Caco-2 (cell line): ENCODE data around the gene PARD3. TPM values are rescaled to one million over a fixed set of nuclear protein-coding genes. Genes with fewer than 3 reads are reported as not detected.

ENCODE experiments used
- BruUV-seq: library from RNA; stranded (reverse); fragments of 400-500 nt; replicated peaks from 2 replicates; lab custom pipeline; 2021; lab: Mats Ljungman, UMichigan
- CTCF ChIA-PET: fragments of 300-600 bp; sonication (Branson Sonifier 250); formaldehyde crosslinking; loops from one replicate; lab custom pipeline; 2022; ENCODE audit warnings: antibody characterized with exemption; lab: Charles Lee
- POLR2A ChIA-PET: fragments of 300-600 bp; sonication (Branson Sonifier 250); formaldehyde crosslinking; loops from one replicate; lab custom pipeline; 2022; ENCODE audit warnings: antibody characterized with exemption; lab: Charles Lee
- DNase-seq, 2 experiments: peaks; one replicate each; pipeline versions ENCODE4 v3.0.0 to v3.0.0-alpha.2; 2020 to 2022
- H3K27me3 ChIP-seq: replicated peaks from 2 replicates; pipeline ENCODE4 v1.6.0; 2011; ENCODE audit warnings: low read length; ENCODE audit not compliant: control insufficient read depth, insufficient read depth
- H3K36me3 ChIP-seq: 2 replicates; pipeline ENCODE4 v1.5.1; 2011; ENCODE audit warnings: low read length; ENCODE audit not compliant: control insufficient read depth, insufficient read depth
- H3K4me1 ChIP-seq: fragments of 250-450 bp; sonication (Bioruptor Pico); 2 replicates; pipeline ENCODE4 v1.5.1; 2020; ENCODE audit warnings: mild to moderate bottlenecking
- H3K4me3 ChIP-seq: 2 replicates; pipeline ENCODE4 v1.5.1; 2011; ENCODE audit warnings: low read depth, mild to moderate bottlenecking, control low read depth, low read length
- H3K9me3 ChIP-seq: fragments of 250-450 bp; sonication (Bioruptor Pico); 2 replicates; pipeline ENCODE4 v1.5.1; 2020; ENCODE audit warnings: mild to moderate bottlenecking, moderate library complexity
- H3K27ac Mint-ChIP-seq: one replicate; pipeline ENCODE4 v1.8.0; 2022; ENCODE audit warnings: mixed read lengths; ENCODE audit not compliant: unreplicated experiment
- H3K27me3 Mint-ChIP-seq: one replicate; pipeline ENCODE4 v1.8.0; 2022; ENCODE audit warnings: mixed read lengths; ENCODE audit not compliant: insufficient read depth, unreplicated experiment
- H3K36me3 Mint-ChIP-seq: one replicate; pipeline ENCODE4 v1.8.0; 2022; ENCODE audit warnings: mild to moderate bottlenecking, mixed read lengths; ENCODE audit not compliant: insufficient read depth, unreplicated experiment
- H3K4me1 Mint-ChIP-seq: one replicate; pipeline ENCODE4 v1.8.0; 2022; ENCODE audit warnings: low read depth, mixed read lengths; ENCODE audit not compliant: unreplicated experiment
- H3K4me3 Mint-ChIP-seq: one replicate; pipeline ENCODE4 v1.8.0; 2022; ENCODE audit warnings: mild to moderate bottlenecking, moderate library complexity, mixed read lengths; ENCODE audit not compliant: unreplicated experiment
- H3K9me3 Mint-ChIP-seq: one replicate; pipeline ENCODE4 v1.8.0; 2022; ENCODE audit warnings: mixed read lengths; ENCODE audit not compliant: unreplicated experiment
- intact Hi-C: fragments of 100-400 bp; cut with micrococcal nuclease; formaldehyde crosslinking; loops from one replicate; pipeline ENCODE4 v1.10.0; 2022; ENCODE audit not compliant: unreplicated experiment
- total RNA-seq: library from RNA; stranded (reverse); gene quantifications from 2 replicates; pipeline ENCODE4 v1.2.3, GENCODE V29; 2022
- TF ChIP-seq, protein P1 (sequence below), 2 experiments: fragments of 200-600 bp in 1 of 2; IDR thresholded peaks; 1 replicate in 1 of 2; 2 replicates in 1 of 2; pipeline versions ENCODE4 v1.5.1 to v1.8.0; 2011 to 2022; ENCODE audit warnings: antibody characterized with exemption in 1 of 2, control low read depth in 1 of 2, inconsistent platforms in 1 of 2, low read depth in 1 of 2, low read length in 1 of 2, mild to moderate bottlenecking in 1 of 2, moderate library complexity in 1 of 2; ENCODE audit not compliant: insufficient read depth in 1 of 2, severe bottlenecking in 1 of 2, unreplicated experiment in 1 of 2

Gene PARD3
- total RNA-seq, 1 experiment from 2014 or later = 80.7 TPM

DNA sequence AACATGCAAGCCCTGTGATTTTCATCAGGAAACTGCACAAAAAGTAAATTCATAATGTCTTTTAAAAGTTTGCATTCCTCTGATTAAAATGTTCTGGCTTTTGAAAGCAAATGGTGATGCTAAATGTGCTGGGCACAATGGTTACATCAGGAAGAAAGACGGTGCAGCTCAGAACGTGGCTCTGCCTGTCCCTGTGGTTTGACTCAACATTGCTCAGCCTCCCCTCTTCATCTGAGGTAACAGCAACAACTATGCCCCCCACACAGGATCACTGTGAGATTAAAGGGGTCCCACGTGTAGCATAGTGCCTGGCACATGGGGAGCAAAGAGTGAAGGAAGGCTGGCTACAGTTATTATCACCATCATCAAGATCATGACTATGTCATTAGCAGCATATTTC lies 44.0 kb downstream of the PARD3 start:
- DNase-seq = no peak
- H3K36me3 ChIP-seq = no peaks in the 10 kb centered on the region
- CTCF ChIA-PET = interaction anchor here (1.7 kb wide), 1 partner anchor 45 kb away, joined by 3 read pairs; no protein-coding TSS in a partner anchor
- H3K27me3 ChIP-seq = no peaks in the 10 kb centered on the region
- Mint-ChIP-seq H3K9me3 (no peaks in the 10 kb centered on the region), H3K4me3 (no peak overlapping the region), H3K36me3 (peaks cover 12% of the 10 kb centered on the region), H3K27ac (no peak overlapping the region), H3K4me1 (peaks cover 46% of the 10 kb centered on the region), H3K27me3 (no peaks in the 10 kb centered on the region)
- intact Hi-C loops = no loop called here
- POLR2A ChIA-PET = no interaction called here
- TF ChIP-seq, protein P1, sequence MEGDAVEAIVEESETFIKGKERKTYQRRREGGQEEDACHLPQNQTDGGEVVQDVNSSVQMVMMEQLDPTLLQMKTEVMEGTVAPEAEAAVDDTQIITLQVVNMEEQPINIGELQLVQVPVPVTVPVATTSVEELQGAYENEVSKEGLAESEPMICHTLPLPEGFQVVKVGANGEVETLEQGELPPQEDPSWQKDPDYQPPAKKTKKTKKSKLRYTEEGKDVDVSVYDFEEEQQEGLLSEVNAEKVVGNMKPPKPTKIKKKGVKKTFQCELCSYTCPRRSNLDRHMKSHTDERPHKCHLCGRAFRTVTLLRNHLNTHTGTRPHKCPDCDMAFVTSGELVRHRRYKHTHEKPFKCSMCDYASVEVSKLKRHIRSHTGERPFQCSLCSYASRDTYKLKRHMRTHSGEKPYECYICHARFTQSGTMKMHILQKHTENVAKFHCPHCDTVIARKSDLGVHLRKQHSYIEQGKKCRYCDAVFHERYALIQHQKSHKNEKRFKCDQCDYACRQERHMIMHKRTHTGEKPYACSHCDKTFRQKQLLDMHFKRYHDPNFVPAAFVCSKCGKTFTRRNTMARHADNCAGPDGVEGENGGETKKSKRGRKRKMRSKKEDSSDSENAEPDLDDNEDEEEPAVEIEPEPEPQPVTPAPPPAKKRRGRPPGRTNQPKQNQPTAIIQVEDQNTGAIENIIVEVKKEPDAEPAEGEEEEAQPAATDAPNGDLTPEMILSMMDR (IDR thresholded peaks at IDR 0.05; ENCODE audit: insufficient read depth in 1 of 2, low read depth in 1 of 2, low read length in 1 of 2, severe bottlenecking in 1 of 2, unreplicated experiment in 1 of 2) = no peak
- H3K4me1 ChIP-seq = peaks cover 21% of the 10 kb centered on the region; the same call in 1 of the 2 replicates
- BruUV-seq = no TSS peak
- H3K4me3 ChIP-seq = no peak overlapping the region
- H3K9me3 ChIP-seq = no peaks in the 10 kb centered on the region

DNA sequence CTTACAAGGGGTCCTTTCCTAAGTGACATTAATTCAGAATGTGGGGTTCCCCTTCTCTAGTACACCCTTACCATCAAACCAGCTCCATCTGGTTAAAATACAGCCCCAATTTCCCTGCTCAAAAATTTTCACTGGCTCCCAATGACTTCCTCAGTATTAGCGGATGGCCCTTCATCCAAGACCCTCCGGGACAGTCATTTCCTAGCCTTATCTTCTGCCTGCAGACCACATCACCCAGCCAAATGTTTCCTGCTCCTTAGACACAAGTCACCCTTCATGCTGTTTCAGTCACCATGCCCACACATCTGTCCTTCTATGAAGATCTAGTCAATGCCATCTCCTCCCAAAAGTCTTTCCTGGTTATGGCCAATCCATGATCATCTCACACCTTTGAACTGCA lies 45.2 kb downstream of the PARD3 start:
- Mint-ChIP-seq H3K27me3 (no peaks in the 10 kb centered on the region), H3K4me1 (peaks cover 55% of the 10 kb centered on the region), H3K27ac (peak overlapping the region; percentile 45), H3K9me3 (no peaks in the 10 kb centered on the region), H3K4me3 (no peak overlapping the region), H3K36me3 (peaks cover 12% of the 10 kb centered on the region)
- TF ChIP-seq, protein P1 (IDR thresholded peaks at IDR 0.05; ENCODE audit: insufficient read depth in 1 of 2, low read depth in 1 of 2, low read length in 1 of 2, severe bottlenecking in 1 of 2, unreplicated experiment in 1 of 2) = no peak
- no peaks in the 10 kb centered on the region for H3K9me3 ChIP-seq
- DNase-seq = no peak
- BruUV-seq = no TSS peak
- no peaks in the 10 kb centered on the region for H3K36me3 ChIP-seq
- ChIA-PET POLR2A (no interaction called here), CTCF (no interaction called here)
- no peaks in the 10 kb centered on the region for H3K27me3 ChIP-seq
- no peak overlapping the region for H3K4me3 ChIP-seq
- peaks cover 24% of the 10 kb centered on the region; the same call in 1 of the 2 replicates for H3K4me1 ChIP-seq
- intact Hi-C loops = no loop called here

DNA sequence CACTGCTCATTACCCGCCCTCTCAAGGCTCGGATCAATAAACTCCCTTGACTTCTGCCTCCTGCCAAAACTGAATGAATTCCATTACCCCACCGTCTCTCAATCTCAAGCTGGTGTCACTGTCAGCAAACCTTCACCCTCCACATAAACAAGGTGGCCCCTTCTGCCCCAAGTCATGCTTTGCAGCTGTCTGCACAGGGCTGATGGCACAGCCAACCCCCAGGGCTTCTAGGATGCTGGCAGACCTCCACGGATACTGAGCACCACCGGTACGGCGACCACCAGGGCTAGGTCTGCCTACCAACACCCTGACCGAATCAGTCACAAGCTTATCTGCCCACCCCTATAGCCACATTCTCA lies 46.1 kb downstream of the PARD3 start:
- DNase-seq = no peak

More for the DNA sequence above, 46.1 kb downstream of the PARD3 start:
- ChIA-PET POLR2A (no interaction called here), CTCF (no interaction called here)
- TF ChIP-seq, protein P1 (IDR thresholded peaks at IDR 0.05; ENCODE audit: insufficient read depth in 1 of 2, low read depth in 1 of 2, low read length in 1 of 2, severe bottlenecking in 1 of 2, unreplicated experiment in 1 of 2) = no peak
- no peak overlapping the region for H3K27ac Mint-ChIP-seq
- H3K9me3 ChIP-seq = no peaks in the 10 kb centered on the region
- no peak overlapping the region for H3K4me3 ChIP-seq
- H3K27me3 Mint-ChIP-seq = no peaks in the 10 kb centered on the region
- peaks cover 27% of the 10 kb centered on the region; the same call in 1 of the 2 replicates for H3K4me1 ChIP-seq
- H3K27me3 ChIP-seq = no peaks in the 10 kb centered on the region
- no TSS peak for BruUV-seq
- peaks cover 62% of the 10 kb centered on the region for H3K4me1 Mint-ChIP-seq
- no peaks in the 10 kb centered on the region for H3K36me3 ChIP-seq
- intact Hi-C loops = no loop called here
- H3K4me3 Mint-ChIP-seq = no peak overlapping the region
- no peaks in the 10 kb centered on the region for H3K9me3 Mint-ChIP-seq
- H3K36me3 Mint-ChIP-seq = peaks cover 12% of the 10 kb centered on the region
